ENCODE measurements around the gene MAPK1. TPM values are rescaled to one million over a fixed set of nuclear protein-coding genes. Genes with fewer than 3 reads are reported as not detected.
"Not testable (repeated sequence)": the region's sequence is repeated elsewhere in the genome, so short reads cannot be mapped to it uniquely, and the experiment has no call there.

Gene MAPK1
- total RNA-seq, 2 donors from 2014 or later: 168 to 176 TPM

GRCh38 chr22:21896951-21897513 lies 29.6 kb upstream of the MAPK1 start:
- Mint-ChIP-seq H3K36me3 (no peaks in the 10 kb centered on the region), H3K4me1 (ENCODE audit: low read depth in 2 of 2) (no peaks in the 10 kb centered on the region), H3K27ac (no peak overlapping the region), H3K9me3 (no peaks in the 10 kb centered on the region), H3K4me3 (no peak overlapping the region), H3K27me3 (no peaks in the 10 kb centered on the region)
- ATAC-seq (no peak), DNase-seq (ENCODE audit: low spot score) (no peak)

- H3K27ac Mint-ChIP-seq; DNase-seq (ENCODE audit: low spot score); H3K4me3 Mint-ChIP-seq; H3K4me1 Mint-ChIP-seq (ENCODE audit: low read depth in 2 of 2); ATAC-seq; H3K36me3 Mint-ChIP-seq; H3K27me3 Mint-ChIP-seq; H3K9me3 Mint-ChIP-seq: not testable (repeated sequence)
Observed at GRCh38 chr22:21896275-21896674, 28.8 kb upstream of the MAPK1 start.

GRCh38 chr22:21894799-21895198 lies 27.4 kb upstream of the MAPK1 start:
- Mint-ChIP-seq H3K27me3 (no peaks in the 10 kb centered on the region), H3K27ac (no peak overlapping the region), H3K4me3 (no peak overlapping the region), H3K9me3 (no peaks in the 10 kb centered on the region), H3K4me1 (ENCODE audit: low read depth in 2 of 2) (no peaks in the 10 kb centered on the region), H3K36me3 (no peaks in the 10 kb centered on the region)
- DNase-seq (ENCODE audit: low spot score): no peak
- no peak for ATAC-seq

GRCh38 chr22:21889251-21889990 lies 22.0 kb upstream of the MAPK1 start:
- Mint-ChIP-seq H3K9me3 (no peaks in the 10 kb centered on the region), H3K27ac (no peak overlapping the region), H3K36me3 (no peaks in the 10 kb centered on the region)

GRCh38 chr22:21887841-21888240 lies 20.4 kb upstream of the MAPK1 start:
- DNase-seq (ENCODE audit: low spot score) (no peak), ATAC-seq (no peak)
- Mint-ChIP-seq H3K27ac (no peak overlapping the region), H3K9me3 (no peaks in the 10 kb centered on the region), H3K36me3 (no peaks in the 10 kb centered on the region), H3K4me1 (ENCODE audit: low read depth in 2 of 2) (no peaks in the 10 kb centered on the region), H3K4me3 (no peak overlapping the region), H3K27me3 (no peaks in the 10 kb centered on the region)

More at GRCh38 chr22:21889251-21889990, 22.0 kb upstream of the MAPK1 start:
- DNase-seq (ENCODE audit: low spot score) (no peak), ATAC-seq (no peak)
- Mint-ChIP-seq H3K4me1 (ENCODE audit: low read depth in 2 of 2) (no peaks in the 10 kb centered on the region), H3K27me3 (no peaks in the 10 kb centered on the region), H3K4me3 (no peak overlapping the region)

- not testable (repeated sequence) for H3K27ac Mint-ChIP-seq; ATAC-seq; H3K4me1 Mint-ChIP-seq (ENCODE audit: low read depth in 2 of 2); H3K36me3 Mint-ChIP-seq; DNase-seq (ENCODE audit: low spot score); H3K27me3 Mint-ChIP-seq; H3K9me3 Mint-ChIP-seq; H3K4me3 Mint-ChIP-seq
Observed at GRCh38 chr22:21883930-21884329, 16.5 kb upstream of the MAPK1 start.

GRCh38 chr22:21882754-21883333 lies 15.4 kb upstream of the MAPK1 start:
- H3K36me3 Mint-ChIP-seq; H3K27ac Mint-ChIP-seq; H3K9me3 Mint-ChIP-seq; DNase-seq (ENCODE audit: low spot score); H3K4me3 Mint-ChIP-seq; H3K27me3 Mint-ChIP-seq; ATAC-seq; H3K4me1 Mint-ChIP-seq (ENCODE audit: low read depth in 2 of 2): not testable (repeated sequence)

- Mint-ChIP-seq H3K4me1 (ENCODE audit: low read depth in 2 of 2) (peaks cover 0 to under 1% of the 10 kb centered on the region in 2 donors), H3K4me3 (no peak overlapping the region), H3K36me3 (no peaks in the 10 kb centered on the region), H3K27me3 (no peaks in the 10 kb centered on the region), H3K27ac (no peak overlapping the region), H3K9me3 (no peaks in the 10 kb centered on the region)
- ATAC-seq (no peak), DNase-seq (ENCODE audit: low spot score) (no peak)
Observed at GRCh38 chr22:21881841-21882753, 14.7 kb upstream of the MAPK1 start.

GRCh38 chr22:21876486-21877176 lies 9.2 kb upstream of the MAPK1 start:
- H3K4me1 Mint-ChIP-seq (ENCODE audit: low read depth in 2 of 2): peaks cover 11 to 13% of the 10 kb centered on the region in 2 donors
- no peaks in the 10 kb centered on the region for H3K9me3 Mint-ChIP-seq
- ATAC-seq (peak; percentile 90 to 97), DNase-seq (ENCODE audit: low spot score) (no peak)
- peak overlapping the region; percentile 64 for H3K4me3 Mint-ChIP-seq
- peaks cover 0 to 4% of the 10 kb centered on the region in 2 donors for H3K27me3 Mint-ChIP-seq
- H3K36me3 Mint-ChIP-seq: no peaks in the 10 kb centered on the region
- peak overlapping the region; percentile 62 to 75 for H3K27ac Mint-ChIP-seq

GRCh38 chr22:21874953-21875352 lies 7.5 kb upstream of the MAPK1 start:
- peaks cover 11 to 13% of the 10 kb centered on the region in 2 donors for H3K4me1 Mint-ChIP-seq (ENCODE audit: low read depth in 2 of 2)
- not testable (repeated sequence) for H3K4me3 Mint-ChIP-seq; H3K27me3 Mint-ChIP-seq; H3K36me3 Mint-ChIP-seq; DNase-seq (ENCODE audit: low spot score); H3K9me3 Mint-ChIP-seq; ATAC-seq
- H3K27ac Mint-ChIP-seq: peak overlapping the region in 1 of 2 donors; percentile 56

- Mint-ChIP-seq H3K27me3 (peaks cover 0 to 4% of the 10 kb centered on the region in 2 donors), H3K4me3 (no peak overlapping the region), H3K36me3 (no peaks in the 10 kb centered on the region), H3K27ac (no peak overlapping the region), H3K4me1 (ENCODE audit: low read depth in 2 of 2) (peaks cover 14 to 15% of the 10 kb centered on the region in 2 donors), H3K9me3 (no peaks in the 10 kb centered on the region)
- ATAC-seq: no peak
- DNase-seq (ENCODE audit: low spot score): no peak
Observed at GRCh38 chr22:21873619-21874018, 6.2 kb upstream of the MAPK1 start.

- H3K36me3 Mint-ChIP-seq; ATAC-seq; H3K9me3 Mint-ChIP-seq; H3K27me3 Mint-ChIP-seq; DNase-seq (ENCODE audit: low spot score); H3K27ac Mint-ChIP-seq; H3K4me3 Mint-ChIP-seq: not testable (repeated sequence)
- H3K4me1 Mint-ChIP-seq (ENCODE audit: low read depth in 2 of 2): peaks cover 22 to 23% of the 10 kb centered on the region in 2 donors
Observed at GRCh38 chr22:21872741-21873140, 5.3 kb upstream of the MAPK1 start.

- DNase-seq (ENCODE audit: low spot score): no peak
- Mint-ChIP-seq H3K4me3 (peak overlapping the region; percentile 86), H3K9me3 (no peaks in the 10 kb centered on the region), H3K4me1 (ENCODE audit: low read depth in 2 of 2) (peaks cover 23 to 29% of the 10 kb centered on the region in 2 donors), H3K36me3 (peaks cover 19% of the 10 kb centered on the region), H3K27me3 (no peaks in the 10 kb centered on the region), H3K27ac (peak overlapping the region; percentile 84 to 90)
- ATAC-seq: no peak
Observed at GRCh38 chr22:21868651-21869050, 1.2 kb upstream of the MAPK1 start.

Measured in natural killer cell treated with Interleukin-12 subunit alpha and Interleukin-12 subunit beta and Interleukin-15 and Interleukin-18, amount 100 ng/mL, for 72 hours (primary cell).